AG09319 (cell line): ENCODE measurements around the gene MVB12B.

Experiments used
- DNase-seq: peaks from one replicate; pipeline ENCODE4 v3.0.0-alpha.2; 2010; ENCODE audit warnings: low read depth; ENCODE audit errors: extremely low read depth
- CTCF ChIP-seq: IDR thresholded peaks from 2 replicates; pipeline ENCODE4 v1.5.1; 2011; ENCODE audit warnings: low read depth, mild to moderate bottlenecking, inconsistent platforms, low read length, moderate library complexity

The MVB12B gene

GRCh38 chr9:126418608-126419007 is 92.0 kb downstream of the MVB12B start:
- no peak for DNase-seq
- no peak for TF ChIP-seq CTCF

DNA sequence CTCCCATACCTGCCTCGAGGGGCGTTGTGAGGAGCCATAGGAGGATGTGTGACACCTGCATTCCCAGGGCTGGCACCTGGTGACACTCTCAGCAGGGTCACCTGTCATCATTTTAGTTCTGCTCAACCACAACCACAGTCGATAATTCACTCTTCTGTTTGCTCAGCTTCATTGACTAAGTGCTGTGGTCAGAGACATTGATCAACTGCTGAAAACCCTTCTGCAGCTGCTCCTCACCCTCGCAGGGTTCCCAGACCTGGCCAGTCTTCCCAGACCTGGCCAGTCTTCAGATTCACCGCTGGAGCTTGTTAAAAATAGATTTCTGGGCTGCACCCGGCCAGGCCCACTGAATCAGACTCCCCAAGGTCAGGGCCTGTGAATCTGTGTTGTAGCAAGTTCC is 92.8 kb downstream of the MVB12B start:
- no peak for DNase-seq
- TF ChIP-seq CTCF, result no peak

DNA sequence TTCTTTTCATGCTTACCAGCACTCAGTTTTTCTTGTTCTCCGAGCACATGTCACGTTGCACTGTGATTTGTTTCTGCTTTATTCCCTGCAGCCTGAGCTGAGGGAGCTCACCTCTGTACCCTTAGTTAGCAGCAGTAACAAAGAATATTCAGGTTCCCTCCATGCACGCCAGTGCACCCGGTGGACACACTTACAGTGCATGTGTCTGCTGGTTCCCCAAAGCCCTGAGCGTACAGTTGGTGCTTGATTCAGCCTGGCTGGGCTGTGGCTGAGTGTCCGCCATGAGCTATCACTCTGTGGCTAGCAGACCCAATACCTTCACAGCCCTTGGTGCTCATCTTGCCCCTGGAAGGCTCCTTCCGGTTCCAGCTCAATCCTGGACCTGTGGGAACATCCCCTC is 93.5 kb downstream of the MVB12B start:
- no peak for DNase-seq
- TF ChIP-seq CTCF, result no peak

DNA sequence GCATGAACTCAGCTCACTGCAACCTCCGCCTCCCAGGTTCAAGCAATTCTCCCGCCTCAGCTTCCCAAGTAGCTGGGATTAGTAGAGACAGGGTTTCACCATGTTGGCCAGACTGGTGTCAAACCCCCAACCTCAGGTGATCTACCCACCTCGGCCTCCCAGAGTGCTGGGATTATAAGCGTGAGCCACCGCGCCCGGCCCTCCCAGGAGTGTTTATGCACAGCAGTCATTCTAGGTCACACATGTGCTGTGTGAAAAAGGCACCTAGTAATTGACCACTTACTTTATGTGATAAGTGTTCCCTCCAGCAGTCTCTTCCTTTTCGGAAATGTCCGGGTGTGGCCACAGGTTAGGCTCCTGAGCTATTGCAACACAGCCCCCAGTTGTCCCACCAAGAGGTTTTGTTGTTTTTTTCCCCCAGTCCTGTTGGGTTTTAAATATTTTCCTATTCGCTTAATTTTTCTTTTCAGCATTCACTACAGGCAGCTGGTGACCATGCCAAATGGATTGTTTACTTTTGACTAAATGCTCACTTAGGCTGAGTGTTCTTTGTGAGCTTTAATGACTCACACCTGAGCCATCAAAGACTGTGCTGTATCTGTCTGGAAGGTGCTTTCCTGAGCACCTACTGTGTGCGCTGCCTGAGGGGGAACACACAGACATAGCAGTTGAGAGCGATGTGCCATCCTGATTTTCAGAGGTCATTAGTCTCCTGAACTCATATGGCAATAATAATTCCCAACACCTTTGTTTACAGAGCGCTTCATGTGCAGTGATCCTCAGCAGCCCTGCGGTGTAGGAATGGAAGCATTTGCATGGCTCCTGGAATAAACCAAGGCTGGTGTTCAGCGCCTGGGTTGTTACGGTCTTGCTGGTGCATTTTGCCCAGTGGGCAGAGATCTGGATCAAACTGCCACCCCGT is 94.3 kb downstream of the MVB12B start:
- DNase-seq, result no peak
- no peak for TF ChIP-seq CTCF

- no peak for DNase-seq
- no peak for TF ChIP-seq CTCF
Observed at GRCh38 chr9:126421567-126422428, 95.2 kb downstream of the MVB12B start.

DNA sequence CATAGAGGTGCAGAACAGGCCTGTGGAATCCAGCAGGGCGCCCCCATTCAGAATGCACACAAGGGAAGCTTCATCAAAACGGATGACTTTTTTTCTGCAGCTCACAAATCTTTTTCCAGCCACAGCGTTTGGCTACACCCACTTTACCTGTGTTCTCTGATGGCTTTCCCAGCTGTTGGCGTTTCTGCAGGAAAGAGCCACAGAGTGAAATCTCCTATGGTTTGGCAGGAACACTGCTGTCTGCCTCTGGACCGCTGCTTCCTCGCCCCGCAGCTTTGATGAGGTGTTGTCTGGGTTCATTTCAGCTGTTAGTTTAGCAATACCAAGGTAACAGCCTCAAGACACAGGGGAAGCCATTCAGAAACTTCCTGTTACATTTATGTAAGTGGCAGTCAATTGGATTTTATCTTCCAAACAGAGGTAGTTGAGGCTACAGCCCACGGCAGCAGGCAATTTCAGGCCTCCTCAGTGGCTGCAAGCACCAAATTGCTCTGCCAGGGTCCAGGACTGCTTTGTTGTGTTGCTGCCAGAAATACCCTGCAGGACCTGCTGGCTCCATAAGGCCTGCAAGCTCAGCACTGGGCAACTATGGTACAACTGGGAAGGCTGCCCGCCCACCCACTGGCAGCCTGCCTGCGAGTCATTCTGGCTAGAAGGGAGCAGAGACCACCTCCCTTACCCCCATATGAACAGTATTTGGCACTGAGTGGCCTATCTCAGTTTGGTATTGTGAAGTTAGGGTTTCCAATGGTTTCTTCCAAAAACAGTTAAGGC is 96.7 kb downstream of the MVB12B start:
- no peak for TF ChIP-seq CTCF
- no peak for DNase-seq
